Jurkat, Clone E6-1 (cell line): ENCODE data around the gene WARS2.
A peak's percentile ranks its signal among the peaks of the same experiment; 100 is the strongest.

Source experiments
- DNase-seq: peaks from one replicate; pipeline ENCODE4 v3.0.0-alpha.2; 2011; ENCODE audit warnings: low read depth, low spot score
- H3K4me3 ChIP-seq: 2 replicates; pipeline ENCODE4 v1.5.1; 2011; ENCODE audit warnings: mild to moderate bottlenecking, low read length, control low read depth, moderate library complexity

The WARS2 gene

GRCh38 chr1:119006406-119007279, 133.8 kb downstream of the WARS2 start:
- DNase-seq: no peak
- H3K4me3 ChIP-seq: no peak overlapping the region

DNA sequence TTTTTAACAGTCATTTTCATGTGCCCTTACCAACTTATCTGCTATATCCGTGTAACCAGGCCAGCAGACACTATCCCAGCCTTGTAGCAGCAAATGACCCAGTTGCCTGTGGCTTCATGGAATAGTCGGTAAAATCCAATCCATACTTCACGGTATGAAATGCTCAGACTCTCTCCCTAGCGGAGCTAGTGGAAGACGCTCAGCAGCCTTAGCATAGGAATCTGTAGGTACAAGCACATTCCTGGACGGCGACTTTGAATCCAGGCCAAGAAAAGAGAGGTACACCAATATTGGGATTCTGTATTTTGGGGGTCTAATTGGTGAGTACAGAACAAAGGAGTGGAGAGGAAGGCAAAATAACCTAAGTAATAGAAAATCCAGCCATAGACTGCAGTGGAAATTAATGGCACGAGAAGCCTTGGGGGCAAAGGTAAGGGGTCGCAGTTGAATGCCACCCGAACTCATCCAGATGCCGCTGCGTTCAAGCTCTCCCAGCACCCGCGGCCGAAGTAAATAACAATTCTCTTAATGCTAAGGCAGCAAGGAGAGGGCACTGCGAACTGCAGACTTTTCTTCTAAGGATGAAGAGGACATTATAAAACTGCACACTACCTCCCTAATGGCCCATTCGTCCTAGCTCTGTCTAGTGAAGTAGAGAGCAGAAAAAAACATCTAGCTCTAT, 134.6 kb downstream of the WARS2 start:
- no peak overlapping the region for H3K4me3 ChIP-seq

DNA sequence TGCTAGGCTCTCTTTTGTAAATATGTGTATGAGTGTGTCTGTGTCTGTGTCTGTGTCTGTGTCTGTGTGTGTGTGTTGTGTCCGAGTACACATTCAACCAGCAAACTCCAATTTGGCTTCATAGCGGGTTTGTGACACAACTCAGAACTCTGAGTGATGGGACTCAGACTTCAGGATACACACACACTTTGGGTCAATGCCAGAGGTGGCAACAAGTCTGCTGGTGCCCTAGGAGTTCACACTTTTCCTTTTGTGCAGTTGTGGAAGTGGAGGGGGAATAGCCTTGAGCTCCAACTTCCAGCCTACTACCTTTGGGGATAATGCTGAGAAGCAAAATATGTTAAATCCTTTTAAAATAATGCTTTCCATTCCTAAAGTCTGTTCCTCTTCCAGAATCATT, 135.7 kb downstream of the WARS2 start:
- no peak for DNase-seq
- no peak overlapping the region for H3K4me3 ChIP-seq

More for the DNA sequence above, 134.6 kb downstream of the WARS2 start:
- DNase-seq: no peak

DNA sequence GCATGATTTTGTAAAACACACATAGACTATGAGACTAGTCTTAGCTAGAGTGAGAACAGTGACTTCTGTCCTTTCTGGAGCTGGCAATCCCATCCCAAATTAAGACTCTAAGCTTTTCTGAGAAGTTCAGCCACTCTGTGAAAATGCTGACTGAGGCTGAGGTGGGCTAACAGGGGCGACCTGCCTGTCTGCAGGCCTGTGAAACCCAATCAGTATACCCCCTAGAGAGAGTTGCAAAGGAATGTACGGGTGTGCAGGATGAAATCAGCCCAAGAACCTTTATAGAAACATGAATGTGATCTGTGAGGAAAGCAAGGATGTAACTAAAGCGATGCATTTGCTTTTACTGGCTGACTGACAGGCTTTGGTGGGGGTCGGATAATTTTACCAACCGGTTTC, 136.3 kb downstream of the WARS2 start:
- no peak overlapping the region for H3K4me3 ChIP-seq
- no peak for DNase-seq

GRCh38 chr1:119003413-119004128, 136.9 kb downstream of the WARS2 start:
- no peak for DNase-seq
- no peak overlapping the region for H3K4me3 ChIP-seq

DNA sequence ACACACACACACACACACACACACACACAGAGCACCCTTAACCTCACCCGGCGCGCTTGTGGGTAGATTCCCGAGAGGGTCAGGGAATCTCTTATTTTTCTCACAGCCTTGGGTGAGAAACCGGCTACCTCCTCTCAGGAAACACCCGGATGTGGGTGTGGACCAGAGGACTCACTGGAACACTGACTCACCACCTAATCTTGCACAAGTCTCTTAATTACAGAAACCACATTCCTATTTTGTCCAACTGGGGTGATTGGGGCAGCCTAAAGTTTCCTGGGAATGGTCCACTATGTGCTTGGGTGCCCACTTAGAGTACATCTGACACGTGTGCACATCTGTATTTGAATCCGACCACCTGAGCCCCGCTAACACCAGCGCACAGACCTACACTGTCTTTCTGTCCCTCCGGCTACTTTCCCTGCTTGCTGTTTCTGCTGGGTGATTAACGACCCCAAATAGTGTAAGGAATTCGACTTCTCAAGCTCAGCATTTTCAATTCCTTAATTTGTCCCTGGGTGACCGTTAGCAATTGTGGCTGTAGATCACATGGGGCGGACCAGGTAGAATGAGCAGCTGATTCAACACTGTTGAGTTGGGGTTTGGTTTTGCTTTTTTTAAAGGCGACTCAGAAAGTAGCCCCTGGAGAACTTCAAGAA, 138.3 kb downstream of the WARS2 start:
- no peak for DNase-seq
- no peak overlapping the region for H3K4me3 ChIP-seq

DNA sequence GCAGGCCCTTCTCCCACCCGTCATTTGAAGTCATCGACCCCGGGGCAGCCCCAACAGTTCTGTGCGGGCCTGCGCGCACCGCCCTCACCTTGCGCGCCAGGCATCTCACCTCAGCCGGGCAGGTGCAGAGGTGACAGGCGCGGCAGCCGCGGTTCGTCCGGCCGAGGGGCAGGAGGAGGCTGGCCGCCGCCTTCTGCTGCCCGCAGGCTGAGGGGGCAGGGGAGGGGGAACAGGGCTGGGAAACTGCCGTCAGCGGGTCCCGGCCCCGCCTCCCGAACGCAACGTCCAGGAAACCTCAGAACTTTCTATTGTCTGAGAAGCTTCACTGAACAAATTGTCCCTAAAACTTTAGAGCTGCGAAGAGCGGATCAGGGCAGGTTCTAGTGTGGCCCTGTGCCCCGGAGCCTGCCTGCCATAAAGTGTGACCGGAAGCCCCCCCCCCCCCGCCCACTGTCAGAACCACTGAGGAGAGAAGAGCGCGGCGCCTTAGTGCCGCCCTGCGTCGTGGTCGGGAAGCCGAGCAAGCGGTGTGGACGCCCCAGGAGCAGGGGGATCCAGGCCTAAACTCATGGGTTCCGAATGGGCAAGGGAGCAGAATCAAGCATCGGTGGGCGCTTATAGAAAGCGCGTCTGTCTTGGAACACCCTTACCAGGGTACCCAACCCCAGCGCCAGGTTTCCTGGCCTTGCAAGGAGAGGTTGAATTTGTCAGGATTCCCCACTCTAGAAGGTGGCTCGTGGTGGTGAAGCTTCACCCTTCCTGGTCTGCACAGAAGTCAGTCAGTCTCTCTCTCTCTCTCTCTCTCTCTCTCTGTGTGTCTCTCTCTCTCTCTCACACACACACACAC, 139.0 kb downstream of the WARS2 start:
- no peak for DNase-seq

DNA sequence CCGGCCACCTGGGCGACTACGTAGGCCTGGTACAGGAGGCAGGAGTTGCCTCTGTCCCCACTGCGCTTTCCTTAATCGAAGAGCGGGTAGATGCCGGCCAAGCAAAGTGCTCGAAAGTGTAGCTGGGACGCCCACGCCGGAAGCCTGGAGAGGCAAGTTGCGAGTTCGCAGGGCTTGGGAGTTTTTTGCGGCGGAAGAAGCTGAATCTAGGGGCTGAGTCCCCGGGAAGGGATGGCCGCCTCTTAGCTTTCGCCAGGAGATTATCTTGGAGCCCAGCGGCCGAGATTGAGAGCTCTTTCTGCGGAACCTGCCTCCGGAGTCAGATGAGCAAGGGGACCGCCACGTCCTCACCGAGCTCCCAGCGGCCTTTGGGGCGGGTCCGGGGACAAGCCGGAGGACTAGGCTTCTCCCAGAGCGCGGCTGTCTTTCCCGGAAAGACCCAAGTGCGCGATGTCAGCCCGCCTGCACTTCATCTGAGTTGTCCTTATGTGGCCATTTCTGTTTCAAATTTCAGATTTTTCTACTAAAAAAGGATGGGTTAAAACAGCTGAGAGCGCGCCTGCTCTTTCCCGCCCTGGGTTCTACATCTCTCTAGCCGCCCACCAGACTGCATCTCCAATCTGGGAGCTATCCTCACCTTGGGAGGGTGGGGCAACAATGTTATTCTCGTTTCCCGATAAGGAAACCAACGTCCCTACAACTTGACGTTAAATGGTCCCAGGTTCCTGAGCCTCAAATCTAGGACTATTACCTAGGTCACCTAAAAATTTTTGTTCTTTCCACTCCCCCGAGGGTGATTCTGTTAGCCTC, 139.9 kb downstream of the WARS2 start:
- no peak overlapping the region for H3K4me3 ChIP-seq
- no peak for DNase-seq

More for the DNA sequence above, 139.0 kb downstream of the WARS2 start:
- no peak overlapping the region for H3K4me3 ChIP-seq

- peak overlapping the region; percentile 20 for H3K4me3 ChIP-seq
These were observed 140.9 kb downstream of the WARS2 start for GRCh38 chr1:118999348-119000071.

DNA sequence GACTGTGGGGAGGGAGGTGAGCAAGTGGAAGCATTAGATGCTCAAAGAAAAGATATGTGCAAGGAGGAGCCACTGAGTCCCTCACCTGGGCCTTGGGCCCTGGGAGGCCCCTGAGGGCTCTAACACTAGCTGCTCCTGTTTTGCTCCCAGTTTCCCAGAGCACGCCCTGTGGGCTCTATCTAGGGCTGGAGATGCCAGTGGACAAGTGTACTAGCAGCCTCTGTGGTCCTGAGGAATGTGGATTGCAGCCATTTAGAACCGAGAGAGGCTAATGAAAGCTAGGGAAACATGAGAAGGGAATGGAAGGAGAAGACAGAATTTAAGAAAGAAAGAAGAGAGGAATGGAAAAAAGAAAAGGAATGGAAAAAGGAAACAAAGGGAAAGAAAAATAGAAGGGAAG, 142.3 kb downstream of the WARS2 start:
- H3K4me3 ChIP-seq: no peak overlapping the region
- no peak for DNase-seq

More at GRCh38 chr1:118999348-119000071, 140.9 kb downstream of the WARS2 start:
- DNase-seq: peak; percentile 63

- no peak for DNase-seq
- no peak overlapping the region for H3K4me3 ChIP-seq
These were observed 143.2 kb downstream of the WARS2 start for GRCh38 chr1:118997225-118997624.

- no peak overlapping the region for H3K4me3 ChIP-seq
- DNase-seq: no peak
These were observed 145.0 kb downstream of the WARS2 start for GRCh38 chr1:118995312-118996016.

GRCh38 chr1:118993700-118994026, 146.8 kb downstream of the WARS2 start:
- DNase-seq: no peak
- H3K4me3 ChIP-seq: no peak overlapping the region

DNA sequence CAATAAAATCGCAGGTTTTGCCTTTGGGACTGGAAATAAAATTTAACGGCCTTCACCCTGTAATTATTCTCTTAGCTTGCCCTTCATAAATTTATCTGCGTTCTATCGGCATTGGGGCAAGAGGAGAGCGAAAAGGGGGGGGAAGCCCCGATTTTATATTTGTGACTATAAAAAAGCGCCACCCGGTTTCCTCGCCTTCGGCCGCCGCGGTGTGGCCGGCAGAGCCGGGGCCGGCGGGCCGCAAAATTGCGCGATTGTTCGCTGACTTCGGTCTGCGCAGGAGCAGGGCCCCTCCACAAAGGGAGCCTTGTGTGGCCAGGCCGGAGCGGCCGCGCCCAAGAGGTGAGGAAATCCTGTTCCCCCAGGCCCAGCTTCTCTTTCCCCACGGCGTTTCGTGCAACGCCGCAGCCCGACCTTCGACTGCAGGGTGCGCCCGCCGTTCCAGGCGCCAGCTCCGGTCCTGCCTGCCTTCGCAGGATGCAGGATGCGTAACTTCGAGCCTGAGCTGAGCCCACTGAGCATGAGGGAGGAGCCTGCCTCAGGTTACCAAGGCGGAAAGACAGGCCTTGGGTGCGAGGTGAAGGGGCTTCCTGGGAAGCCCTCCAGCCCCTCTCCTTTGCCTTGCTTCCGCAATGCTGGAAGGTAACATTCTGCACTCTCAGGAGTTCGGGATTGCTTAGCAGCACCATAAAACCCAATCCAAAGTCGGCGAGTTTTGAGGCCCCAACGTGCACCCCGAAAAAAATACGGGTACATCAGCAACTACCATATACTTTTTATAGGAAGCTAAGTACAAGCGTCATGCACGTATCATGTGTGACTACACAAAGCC, 147.4 kb downstream of the WARS2 start:
- H3K4me3 ChIP-seq: no peak overlapping the region
- no peak for DNase-seq

DNA sequence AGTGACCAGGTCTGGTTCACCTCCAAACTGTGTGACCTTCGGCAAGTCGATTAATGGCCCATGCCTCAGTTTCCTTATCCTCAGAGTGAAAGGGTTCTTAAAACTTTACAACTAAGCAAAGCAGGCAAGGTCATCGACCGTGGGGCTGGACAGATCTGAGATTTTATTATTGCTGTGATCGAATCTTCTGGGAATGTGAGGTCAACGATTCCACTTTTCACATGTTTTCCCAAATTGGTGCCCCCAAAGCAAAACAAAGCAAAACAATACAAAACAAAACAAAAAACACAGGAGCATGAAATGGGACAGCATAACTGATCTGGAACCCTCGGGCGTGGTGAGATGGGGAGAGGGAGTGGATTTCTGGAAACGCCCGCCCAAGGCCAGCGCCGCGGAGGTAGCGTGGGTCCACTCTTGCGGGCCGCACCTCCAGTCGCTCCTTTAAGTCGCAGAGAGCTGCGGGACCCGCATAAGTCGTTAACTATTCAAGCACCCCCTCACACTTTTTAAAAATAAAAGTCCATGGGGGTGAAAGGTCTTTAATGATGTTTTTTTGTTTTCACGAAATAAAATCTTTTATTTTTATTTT, 148.1 kb downstream of the WARS2 start:
- no peak for DNase-seq
- H3K4me3 ChIP-seq: no peak overlapping the region
